GM19438 (cell line): Measurements from ENCODE around the gene GOLGA1.
"Not testable (repeated sequence)": the region's sequence is repeated elsewhere in the genome, so short reads cannot be mapped to it uniquely, and the experiment has no call there.

Experiments
- ATAC-seq: cut with Tn5 transposase; IDR thresholded peaks from one replicate; pipeline ENCODE4 v1.9.1; 2021; ENCODE audit warnings: low read depth; ENCODE audit not compliant: unreplicated experiment

The GOLGA1 gene

DNA sequence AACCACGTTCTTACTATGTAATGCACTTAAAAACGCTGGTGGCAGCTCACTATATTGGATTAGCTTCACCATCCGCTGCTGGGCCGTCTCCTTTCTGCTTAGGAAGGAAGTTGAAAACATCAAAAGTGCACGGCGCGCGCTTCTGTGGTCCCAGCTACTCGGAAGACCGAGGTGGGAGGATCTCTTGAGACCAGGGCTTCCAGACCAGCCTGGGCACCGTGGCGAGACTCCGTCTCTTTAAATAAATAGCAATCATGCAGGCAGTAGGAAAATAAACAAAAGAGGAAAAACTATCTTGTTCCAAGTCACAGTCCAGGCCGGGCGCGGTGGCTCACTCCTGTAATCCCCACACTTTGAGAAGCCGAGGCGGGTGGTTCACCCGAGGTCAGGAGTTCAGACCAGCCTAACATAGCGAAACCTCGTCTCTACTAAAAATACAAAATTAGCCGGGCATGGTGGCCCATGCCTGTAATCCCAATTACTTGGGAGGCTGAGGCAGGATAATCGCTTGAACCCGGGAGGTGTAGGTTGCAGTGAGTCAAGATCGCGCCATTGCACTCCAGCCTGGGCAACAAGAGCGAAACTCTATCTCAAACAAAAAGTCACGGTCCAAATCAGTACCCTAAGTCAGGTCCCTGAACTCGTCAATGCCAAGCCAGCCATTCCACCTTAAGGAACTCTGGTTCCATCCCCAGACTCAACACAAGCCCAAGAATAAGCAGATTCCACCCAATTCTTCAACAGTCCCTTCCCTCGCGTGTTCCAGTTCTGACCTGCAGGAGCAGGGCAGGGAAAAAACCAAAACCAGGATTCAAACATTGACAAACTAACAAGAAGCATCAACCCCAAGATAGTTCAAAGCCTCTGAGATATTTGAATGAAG lies 1.0 kb upstream of the GOLGA1 start:
- peak; percentile 33 for ATAC-seq

DNA sequence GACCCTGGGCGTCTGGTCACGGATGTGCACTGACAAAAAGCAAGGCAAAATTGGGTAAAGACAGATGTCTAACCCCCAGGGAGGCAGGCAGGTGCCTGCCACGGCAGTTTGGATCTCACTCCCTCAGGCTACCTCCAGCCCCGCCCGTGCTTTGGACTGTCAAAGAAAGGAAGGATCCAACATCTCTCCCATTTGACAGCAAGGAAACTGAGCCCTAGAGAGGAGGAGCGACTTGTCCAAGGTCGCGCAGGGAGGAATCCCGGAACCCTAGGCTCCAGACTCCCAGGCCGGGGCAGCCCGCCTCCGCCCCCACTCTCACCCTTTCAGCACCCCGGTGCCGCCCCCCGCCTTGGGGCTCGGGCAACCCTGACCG lies 376 bp downstream of the GOLGA1 start:
- ATAC-seq, result peak; percentile 24

DNA sequence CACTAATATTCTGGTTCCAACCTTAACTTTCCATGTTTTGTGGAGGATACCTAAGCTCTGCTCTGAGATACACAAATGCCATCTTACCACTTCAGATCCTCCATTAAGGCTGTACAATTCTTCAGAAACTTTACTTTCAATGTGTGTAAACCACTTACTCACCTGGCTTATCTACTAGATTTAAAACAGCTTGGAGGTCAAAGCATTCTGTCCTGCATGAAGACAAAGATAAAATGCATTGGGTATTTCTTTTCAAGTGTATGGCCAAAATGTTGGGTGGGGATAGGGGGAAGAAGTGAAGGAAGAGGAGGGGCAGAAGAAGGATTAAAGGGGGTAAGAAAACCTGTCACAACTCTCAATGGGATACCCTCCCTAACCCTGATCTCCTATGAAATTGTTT lies 939 bp downstream of the GOLGA1 start:
- ATAC-seq, result no peak

DNA sequence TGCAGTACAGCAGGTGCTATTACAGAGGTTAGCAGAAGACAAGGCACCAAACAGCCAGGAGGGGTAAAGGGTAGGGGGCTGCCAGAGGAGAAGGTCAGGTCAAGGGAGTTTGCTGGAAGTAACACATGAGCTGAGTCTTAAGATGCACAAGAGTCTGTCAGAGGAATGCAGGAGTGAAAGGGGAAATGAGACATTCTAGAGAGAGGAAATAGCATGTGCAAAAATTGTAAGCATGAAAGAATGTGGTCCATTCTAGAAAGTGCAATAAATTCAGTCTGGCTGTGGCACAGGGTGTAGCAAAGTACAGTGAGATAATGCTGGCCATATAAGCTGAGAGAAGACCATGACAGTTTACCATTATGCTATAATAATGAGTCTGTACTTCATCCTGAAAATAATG lies 6.6 kb downstream of the GOLGA1 start:
- ATAC-seq, result no peak

DNA sequence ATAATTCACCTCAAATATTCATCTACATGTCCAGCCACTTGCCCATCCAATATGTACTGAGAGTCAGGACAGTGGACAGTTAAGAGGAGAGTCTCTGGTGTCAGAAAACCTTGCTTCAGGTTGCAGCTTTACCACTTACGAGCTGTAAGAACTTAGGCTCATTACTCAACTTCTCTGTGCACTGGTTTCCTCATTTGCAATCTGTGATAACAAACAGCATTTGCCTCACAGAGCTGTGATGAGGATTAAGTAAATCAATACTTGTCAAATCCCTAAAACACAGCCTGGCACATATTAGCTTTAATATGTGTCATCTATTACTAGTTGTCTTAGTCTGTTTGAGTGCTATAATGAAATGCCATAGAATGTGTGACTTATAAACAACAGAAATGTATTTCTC lies 8.6 kb downstream of the GOLGA1 start:
- no peak for ATAC-seq

DNA sequence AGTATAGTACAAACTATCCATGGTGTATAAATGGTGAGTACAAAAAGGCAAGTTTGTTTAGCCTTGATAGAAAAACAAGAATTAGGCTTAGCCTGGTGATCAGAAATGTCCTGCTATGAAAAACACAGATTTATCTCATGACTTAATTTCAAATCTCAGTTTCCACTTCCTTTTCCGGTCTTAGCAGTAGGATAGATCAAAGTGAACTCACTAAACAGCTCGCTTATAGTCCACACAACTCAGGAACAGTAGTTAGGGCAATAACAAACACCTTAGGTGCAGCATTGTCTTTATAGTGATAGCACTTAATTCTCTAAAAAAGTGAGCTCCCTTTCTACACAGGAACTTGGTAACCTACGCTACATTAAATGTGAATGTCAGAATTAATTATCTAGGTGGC lies 11.4 kb downstream of the GOLGA1 start:
- no peak for ATAC-seq

DNA sequence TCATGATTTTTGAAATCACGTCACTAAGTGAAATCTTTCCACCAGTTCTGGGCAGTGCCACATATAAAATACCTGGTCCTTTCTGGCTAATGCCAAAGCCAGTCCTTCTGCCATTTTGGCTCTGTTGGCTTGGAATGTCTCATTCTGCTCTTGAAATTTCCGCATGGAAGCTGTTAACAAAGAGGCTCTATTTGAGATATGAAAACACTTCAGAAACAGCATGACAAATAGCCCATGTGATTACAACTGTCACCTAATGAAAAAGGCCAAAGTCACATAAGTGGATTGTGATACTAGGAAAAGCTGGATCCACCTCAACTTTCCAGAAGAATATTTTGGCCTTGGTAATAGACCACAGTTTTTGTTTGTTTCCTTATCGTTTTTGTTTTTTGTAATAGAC lies 12.8 kb downstream of the GOLGA1 start:
- ATAC-seq, result no peak

DNA sequence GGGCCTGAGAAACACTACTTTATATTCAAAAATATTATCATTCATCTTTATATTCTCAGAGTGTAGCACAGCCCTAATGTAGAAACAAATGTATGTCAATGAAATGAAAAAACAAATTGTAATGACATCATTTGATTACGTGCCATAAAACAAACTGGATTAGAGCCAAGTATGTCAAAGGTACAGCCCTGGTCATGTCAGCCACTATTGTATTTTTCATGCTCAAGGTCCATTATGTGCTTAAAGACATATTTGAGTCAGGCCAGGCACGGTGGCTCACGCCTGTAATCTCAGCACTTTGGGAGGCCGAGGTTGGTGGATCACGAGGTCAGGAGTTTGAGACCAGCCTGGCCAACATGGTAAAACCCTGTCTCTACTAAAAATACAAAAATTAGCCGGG lies 20.5 kb downstream of the GOLGA1 start:
- ATAC-seq, result not testable (repeated sequence)

DNA sequence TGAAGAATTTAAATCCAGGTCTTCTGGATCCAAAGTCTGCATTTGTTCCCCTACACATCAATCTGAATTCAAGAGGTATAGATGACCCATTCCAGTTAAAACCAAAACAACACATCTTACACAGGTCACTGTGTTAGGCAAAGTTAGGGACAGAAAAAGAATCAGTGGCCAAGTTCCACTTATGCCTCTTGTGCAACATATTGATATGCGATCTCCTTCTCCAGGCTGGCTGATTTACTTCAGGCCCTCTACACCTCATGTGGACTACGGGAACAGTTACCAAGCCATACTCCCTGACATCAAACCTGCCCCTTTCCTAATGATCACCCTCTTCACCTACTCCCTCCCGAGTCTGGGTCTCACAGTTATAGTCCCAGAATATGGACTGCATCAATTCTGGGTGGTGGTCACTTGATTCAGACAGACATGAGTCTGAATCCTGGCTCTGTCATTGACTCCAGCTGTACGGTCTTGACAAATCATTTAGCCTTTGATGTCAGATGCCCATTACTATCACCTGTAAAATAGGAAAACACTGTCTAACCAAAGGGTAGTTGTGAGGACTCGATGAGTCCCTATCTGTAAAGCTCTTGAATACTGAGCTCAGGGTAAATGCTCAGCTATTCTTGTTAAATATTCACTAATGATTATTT lies 26.0 kb downstream of the GOLGA1 start:
- no peak for ATAC-seq

DNA sequence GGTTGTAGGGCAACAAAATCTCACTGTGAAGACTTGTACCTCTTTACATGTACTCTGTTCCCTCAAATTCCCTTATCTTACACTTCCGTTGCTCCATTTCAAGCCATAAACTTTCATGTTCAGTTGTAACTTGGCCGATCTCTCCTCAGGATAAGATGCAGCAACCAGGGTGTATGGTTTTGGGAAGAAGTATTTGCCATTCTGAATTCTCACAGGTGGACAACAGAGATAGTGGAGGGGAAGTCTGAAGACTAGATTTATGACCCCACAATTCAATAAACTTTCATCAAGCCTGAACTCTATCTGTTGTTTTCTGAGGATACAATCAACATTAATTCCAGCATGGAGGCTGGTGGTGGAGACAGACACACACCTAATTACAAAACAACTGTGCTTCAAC lies 27.5 kb downstream of the GOLGA1 start:
- no peak for ATAC-seq

DNA sequence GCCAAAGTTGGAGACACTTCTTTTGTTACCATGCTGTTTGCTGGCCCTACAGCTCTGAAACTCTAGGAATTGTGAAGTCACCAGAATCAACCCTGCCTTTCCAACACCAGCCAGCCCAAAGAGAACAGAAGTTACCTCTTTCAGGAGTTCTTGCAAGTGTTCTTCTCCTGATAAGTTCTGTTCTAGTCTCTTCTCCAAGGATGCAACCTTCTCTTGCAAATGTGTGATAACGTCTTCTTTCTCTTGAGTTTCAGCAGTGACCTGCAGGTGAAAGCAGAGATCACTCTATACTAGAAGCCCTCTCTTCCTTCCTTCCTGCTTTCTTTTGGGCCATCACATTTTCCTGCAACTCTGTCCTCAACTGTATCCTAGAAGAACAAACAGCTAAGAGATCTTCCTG lies 29.1 kb downstream of the GOLGA1 start:
- ATAC-seq, result no peak

DNA sequence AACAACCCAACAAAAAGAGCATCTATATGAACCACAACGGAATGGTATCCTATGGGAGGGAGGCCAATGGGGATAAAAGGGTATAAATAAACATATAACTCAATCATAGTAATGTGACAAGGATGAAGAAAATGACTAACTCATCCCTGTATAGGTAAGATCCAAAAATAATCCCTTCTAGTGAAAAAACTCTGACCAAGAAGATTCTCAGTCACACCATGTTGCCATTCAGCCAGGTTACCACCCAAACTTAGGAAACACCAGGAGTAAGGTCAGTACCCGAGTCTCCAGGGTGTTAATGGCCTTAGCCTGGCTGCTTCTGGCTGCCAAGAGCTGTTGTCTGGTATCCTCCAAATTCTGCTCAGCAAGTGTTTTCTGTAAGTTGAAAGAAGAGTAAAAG lies 32.8 kb downstream of the GOLGA1 start:
- ATAC-seq, result no peak

DNA sequence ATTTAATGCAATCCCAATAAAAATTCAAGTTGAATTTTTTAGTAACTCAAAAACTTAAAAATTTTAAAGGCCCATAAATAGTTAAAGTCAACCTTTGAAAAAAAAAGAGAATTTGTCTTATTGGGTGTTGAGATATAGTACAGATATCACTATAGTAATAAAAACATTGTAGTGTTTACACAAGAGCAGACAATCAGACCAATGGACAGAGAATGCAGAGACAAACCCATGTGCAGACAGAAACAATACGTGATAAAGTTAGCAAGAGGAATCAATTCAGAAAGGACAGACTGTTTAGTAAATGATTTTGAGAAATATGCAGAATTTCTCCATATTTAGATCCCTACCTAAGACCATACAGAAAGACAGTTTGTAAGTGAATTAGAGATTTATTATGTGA lies 33.9 kb downstream of the GOLGA1 start:
- ATAC-seq, result no peak

DNA sequence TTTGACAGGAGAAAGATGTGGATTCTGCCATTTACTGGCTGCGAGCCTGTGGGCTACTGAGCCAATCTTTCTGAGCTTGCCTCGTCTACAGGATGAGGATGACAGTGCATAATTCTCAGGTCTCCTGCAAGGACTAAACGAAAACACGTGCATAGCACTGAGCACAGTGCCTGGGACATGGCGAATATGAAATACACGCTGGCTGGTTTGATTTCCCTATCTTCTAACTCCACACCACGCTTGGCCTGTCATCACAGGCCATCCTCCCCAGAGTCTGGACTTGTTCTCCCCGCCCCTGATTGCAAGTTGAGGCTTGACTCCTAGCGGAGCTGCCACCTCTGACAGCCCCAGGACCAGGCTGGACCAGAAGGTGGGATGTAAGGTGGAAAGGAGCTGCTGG lies 41.0 kb downstream of the GOLGA1 start:
- ATAC-seq, result no peak

DNA sequence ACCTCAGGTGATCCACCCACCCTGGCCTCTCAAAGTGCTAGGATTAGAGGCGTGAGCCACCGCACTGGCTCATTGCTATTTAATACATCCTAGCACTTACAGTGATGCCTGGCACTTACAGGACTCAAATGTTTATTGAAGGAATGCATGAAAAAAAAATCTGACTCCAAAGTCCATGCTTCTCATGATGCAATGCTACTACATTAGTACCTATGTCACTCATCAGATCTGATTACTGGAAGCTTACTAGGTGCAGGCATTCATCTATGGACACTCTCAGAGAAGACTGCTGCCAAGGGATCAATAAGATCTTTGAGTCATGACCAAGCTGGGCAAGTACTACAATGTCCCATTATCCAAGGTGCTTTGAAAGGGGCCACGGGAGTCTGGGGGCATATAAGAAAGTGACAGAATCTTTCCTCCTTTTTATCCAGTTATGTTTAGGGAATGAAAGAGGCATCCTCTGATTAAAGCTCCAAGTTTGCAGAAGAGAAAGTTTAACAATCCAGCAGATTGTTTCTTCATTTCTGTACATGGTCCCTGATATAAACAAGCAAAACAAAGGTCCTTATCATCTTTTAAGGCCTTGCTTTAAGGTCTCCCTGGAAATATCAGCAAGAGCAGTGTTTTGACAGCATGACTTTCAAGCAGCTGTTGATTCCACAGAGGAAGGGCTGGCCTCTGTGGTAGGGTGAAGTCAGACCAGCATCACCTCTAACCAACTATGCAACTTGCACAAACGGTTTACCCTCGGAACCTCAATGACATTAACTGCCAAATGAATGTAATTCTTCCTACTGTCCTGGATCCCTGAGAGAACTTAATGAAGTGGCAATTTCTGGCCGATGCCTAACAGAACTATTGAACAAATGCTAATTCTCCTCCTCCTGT lies 43.1 kb downstream of the GOLGA1 start:
- no peak for ATAC-seq

DNA sequence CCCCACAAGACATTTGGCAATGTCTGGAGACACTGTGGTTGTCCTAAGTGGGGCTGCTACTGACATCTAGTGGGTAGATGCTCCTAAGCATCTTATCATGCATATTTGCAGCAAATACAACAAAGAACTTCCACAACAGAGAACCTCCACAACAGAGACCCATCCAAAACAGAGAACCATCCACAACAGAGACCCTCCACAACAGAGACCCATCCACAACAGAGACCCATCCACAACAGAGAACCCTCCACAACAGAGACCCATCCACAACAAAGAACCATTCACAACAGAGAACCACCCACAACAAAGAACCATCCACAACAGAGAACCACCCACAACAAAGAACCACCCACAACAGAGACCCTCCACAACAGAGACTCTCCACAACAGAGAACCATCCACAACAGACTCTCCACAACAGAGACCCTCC lies 46.1 kb downstream of the GOLGA1 start:
- ATAC-seq, result no peak

DNA sequence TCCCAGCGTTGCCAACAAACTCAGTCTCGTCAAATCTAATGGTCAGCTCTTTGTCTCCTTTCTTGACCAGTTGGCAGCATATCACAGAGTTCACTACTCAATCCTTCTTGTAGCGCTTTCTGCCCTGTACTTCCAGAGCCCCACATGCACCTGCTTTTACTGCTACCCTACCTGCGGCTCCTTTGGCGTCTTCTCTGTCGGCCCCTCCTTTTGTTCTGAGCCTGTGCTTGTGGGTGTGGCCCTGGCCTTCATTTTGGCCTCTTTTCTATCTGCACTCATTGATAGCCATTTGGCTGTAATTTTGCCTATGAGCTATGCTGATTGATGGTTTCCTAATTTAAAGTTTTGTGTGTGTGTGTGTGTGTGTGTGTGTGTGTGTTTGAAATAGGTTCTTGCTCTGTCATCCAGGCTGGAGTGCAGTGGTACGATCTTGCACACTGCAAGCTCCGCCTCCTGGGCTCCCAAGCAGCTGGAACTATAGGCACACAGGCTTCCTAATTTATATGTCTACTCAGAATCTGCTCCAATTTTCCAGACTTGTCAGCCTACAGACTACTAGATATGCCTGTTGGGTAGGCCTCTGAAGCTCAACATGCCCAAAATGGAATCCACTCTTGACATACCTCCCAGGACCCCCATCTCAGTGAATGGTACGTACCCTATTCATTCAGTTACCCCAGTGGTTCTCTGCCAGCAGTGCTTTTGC lies 46.7 kb downstream of the GOLGA1 start:
- ATAC-seq, result no peak

DNA sequence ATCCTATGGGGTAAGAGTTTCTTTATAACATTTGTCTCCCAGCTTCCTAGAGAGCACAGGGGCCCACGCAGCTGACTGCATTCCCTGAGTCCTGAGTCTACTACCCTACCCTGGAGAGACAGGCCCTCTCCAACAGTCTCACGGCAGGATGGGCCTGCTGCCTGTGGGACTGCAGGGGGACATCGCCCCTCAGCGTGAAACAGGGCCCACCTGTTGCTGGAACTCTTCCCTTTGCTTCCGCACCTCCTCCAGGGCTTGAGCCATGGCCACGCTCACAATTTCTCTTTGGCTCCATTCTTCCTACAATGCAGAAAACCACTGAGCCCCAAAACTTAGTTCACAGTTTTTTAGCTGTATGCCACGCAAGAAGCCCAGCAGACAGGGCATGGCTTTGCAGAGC lies 50.7 kb downstream of the GOLGA1 start:
- ATAC-seq, result no peak

DNA sequence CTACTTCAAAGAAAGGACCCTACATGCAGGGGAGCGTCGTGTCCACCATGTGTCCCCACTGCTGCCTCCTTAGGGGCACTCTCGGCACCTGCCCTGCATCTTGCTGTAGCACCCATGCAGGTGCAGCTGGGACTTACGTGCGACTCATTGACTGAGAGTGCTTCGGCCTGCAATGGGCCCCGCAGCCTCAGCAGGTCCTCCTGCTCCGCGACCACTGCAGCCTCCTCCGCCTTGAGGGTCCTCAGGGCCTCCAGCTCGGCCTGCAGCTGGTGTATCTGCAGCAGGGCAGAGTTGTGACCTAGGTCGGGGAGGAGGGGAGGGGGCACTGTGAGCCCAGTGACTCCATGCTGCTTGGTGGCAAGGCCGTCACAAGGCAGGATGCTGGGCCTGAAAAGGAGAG lies 51.9 kb downstream of the GOLGA1 start:
- no peak for ATAC-seq

DNA sequence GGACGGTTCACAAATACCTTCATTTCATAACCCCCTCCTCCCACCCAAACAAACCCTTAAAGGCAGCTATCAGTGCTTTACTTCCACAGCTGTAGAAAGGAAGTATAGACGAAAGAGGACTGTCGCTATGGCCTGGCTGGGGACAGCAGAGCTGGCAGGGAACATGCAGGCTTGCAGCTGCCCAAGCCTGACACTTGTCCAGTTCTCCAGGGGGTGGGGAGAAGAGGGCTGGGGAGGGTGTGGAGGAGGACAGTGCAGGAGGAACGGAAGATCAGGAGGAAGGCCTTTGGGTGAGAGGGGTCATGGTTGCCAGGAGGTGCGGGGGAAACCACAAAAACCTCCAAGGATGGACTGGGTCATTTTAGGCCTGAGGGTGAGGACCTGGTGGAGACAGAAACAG lies 53.1 kb downstream of the GOLGA1 start:
- no peak for ATAC-seq
